GM12878 (cell line): ENCODE results near the gene KCNMB2. TPM values are rescaled to one million over a fixed set of nuclear protein-coding genes. Genes with fewer than 3 reads are reported as not detected.

Source experiments
- ATAC-seq: fragments of 200-7000 bp; cut with Tn5 transposase; 3 replicates; pipeline ENCODE4 v1.9.1; 2020; ENCODE audit warnings: mild to moderate bottlenecking, moderate library complexity
- BruUV-seq: library from RNA; stranded (reverse); fragments of 400-500 nt; replicated peaks from 2 replicates; lab custom pipeline; 2021; lab: Mats Ljungman, UMichigan
- CTCF ChIA-PET: fragments of 300-600 bp; sonication (Branson Sonifier 250); formaldehyde crosslinking; extraction: SDS; loops from one replicate; lab custom pipeline; 2021; ENCODE audit warnings: inconsistent platforms; lab: Yijun Ruan, JAX
- POLR2A ChIA-PET: fragments of 350-600 bp; formaldehyde crosslinking; extraction: SDS; loops from one replicate; lab custom pipeline; 2021; ENCODE audit warnings: inconsistent platforms; lab: Charles Lee
- RAD21 ChIA-PET: fragments of 300-600 bp; sonication (Branson Sonifier 250); formaldehyde crosslinking; loops from one replicate; lab custom pipeline; 2023; ENCODE audit warnings: antibody characterized with exemption; ENCODE audit not compliant: unreplicated experiment; lab: Charles Lee
- SMC1A ChIA-PET: fragments of 300-600 bp; sonication (Branson Sonifier 250); formaldehyde crosslinking; loops from one replicate; lab custom pipeline; 2023; ENCODE audit not compliant: unreplicated experiment, uncharacterized antibody; lab: Charles Lee
- DNase-seq: peaks from one replicate; pipeline ENCODE4 v3.0.0-alpha.2; 2011; ENCODE audit warnings: low read depth, low spot score
- FAIRE-seq: peaks from 3 replicates; lab custom pipeline; 2011; peaks lifted over from hg19 to GRCh38; lab: Jason Lieb, UNC
- H2AFZ ChIP-seq: 2 replicates; pipeline ENCODE4 v1.6.0; 2011; ENCODE audit warnings: low read depth, low read length, control low read depth; ENCODE audit not compliant: control insufficient read depth
- H3K27ac ChIP-seq: 2 replicates; pipeline ENCODE4 v1.5.1; 2011; ENCODE audit warnings: control low read depth; ENCODE audit not compliant: control insufficient read depth, insufficient read depth
- H3K27me3 ChIP-seq, 2 experiments: replicated peaks in 1 of 2; 2 replicates each; pipeline versions ENCODE4 v1.6.0 to v1.6.1; 2011; ENCODE audit warnings: low read length in 1 of 2; ENCODE audit not compliant: control insufficient read depth in 2 of 2, insufficient read depth in 2 of 2
- H3K36me3 ChIP-seq, 2 experiments: 2 replicates each; pipeline ENCODE4 v1.5.1; 2011; ENCODE audit warnings: low read length in 1 of 2; ENCODE audit not compliant: control insufficient read depth in 2 of 2, insufficient read depth in 2 of 2
- H3K4me1 ChIP-seq: 2 replicates; pipeline ENCODE4 v1.6.1; 2011; ENCODE audit warnings: mild to moderate bottlenecking, low read length, moderate library complexity, mixed read lengths; ENCODE audit not compliant: control insufficient read depth, insufficient read depth
- H3K4me2 ChIP-seq: 2 replicates; pipeline ENCODE4 v1.6.0; 2011; ENCODE audit warnings: control low read depth; ENCODE audit not compliant: control insufficient read depth, insufficient read depth
- H3K4me3 ChIP-seq: fragments of 200-600 bp; sonication (generic); 2 replicates; pipeline ENCODE4 v1.5.1; 2016
- H3K79me2 ChIP-seq: 2 replicates; pipeline ENCODE4 v1.6.0; 2011; ENCODE audit warnings: low read length; ENCODE audit not compliant: control insufficient read depth, insufficient read depth
- H3K9ac ChIP-seq: 2 replicates; pipeline ENCODE4 v1.8.0; 2011; ENCODE audit warnings: low read length, control low read depth, mixed read lengths; ENCODE audit not compliant: control insufficient read depth, insufficient read depth
- H3K9me3 ChIP-seq: replicated peaks from 3 replicates; pipeline ENCODE4 v1.5.1; 2011; ENCODE audit warnings: mild to moderate bottlenecking, low read length; ENCODE audit not compliant: control insufficient read depth, insufficient read depth
- H4K20me1 ChIP-seq: 2 replicates; pipeline ENCODE4 v1.6.0; 2011; ENCODE audit not compliant: control insufficient read depth, insufficient read depth
- BACH1 ChIP-seq: fragments of 450-650 bp; IDR thresholded peaks from 2 replicates; pipeline ENCODE4 v1.6.1; 2017; ENCODE audit warnings: mild to moderate bottlenecking, borderline replicate concordance
- IKZF1 ChIP-seq: fragments of 450-650 bp; conservative IDR thresholded peaks from 2 replicates; pipeline ENCODE4 v1.6.1; 2017; ENCODE audit warnings: antibody characterized with exemption, mild to moderate bottlenecking
- JUND ChIP-seq: IDR thresholded peaks from 2 replicates; pipeline ENCODE4 v1.6.1; 2012; ENCODE audit warnings: low read depth, mild to moderate bottlenecking, low read length, improper control_type of control experiment, moderate library complexity
- POLR2AphosphoS5 ChIP-seq: IDR thresholded peaks from 2 replicates; pipeline ENCODE4 v1.6.1; 2011; ENCODE audit warnings: mild to moderate bottlenecking, low read length, inconsistent platforms
- SIN3A ChIP-seq: IDR thresholded peaks from 2 replicates; pipeline ENCODE4 v1.6.1; 2012; ENCODE audit warnings: low read depth, low read length, improper control_type of control experiment
- SP1 ChIP-seq: IDR thresholded peaks from one replicate; pipeline ENCODE4 v1.6.1; 2011; ENCODE audit warnings: low read depth, low read length
- SRF ChIP-seq, 2 experiments: IDR thresholded peaks; 2 replicates each; pipeline ENCODE4 v1.6.1; 2011; ENCODE audit warnings: low read depth in 2 of 2, low read length in 2 of 2, mild to moderate bottlenecking in 1 of 2, moderate library complexity in 1 of 2
- TCF12 ChIP-seq: IDR thresholded peaks from 2 replicates; pipeline ENCODE4 v1.6.1; 2011; ENCODE audit warnings: low read depth, mild to moderate bottlenecking, low read length
- ZNF24 ChIP-seq: fragments of 450-650 bp; IDR thresholded peaks from 2 replicates; pipeline ENCODE4 v1.6.1; 2017; ENCODE audit warnings: antibody characterized with exemption, mild to moderate bottlenecking
- WGBS: methylation state at CpG from one replicate; pipeline ENCODE4 v1.1.6; 2016; ENCODE audit warnings: low lambda C conversion rate; ENCODE audit not compliant: insufficient replicate concordance, insufficient coverage; ENCODE audit errors: missing lambda C conversion rate; 5-methylcytosine and 5-hydroxymethylcytosine counted together
- in situ Hi-C: fragments of 300-500 bp; cut with MboI; formaldehyde crosslinking; loops from 9 replicates; pipeline ENCODE4 v1.14.3; 2018; ENCODE audit warnings: mixed read lengths
- intact Hi-C: fragments of 100-400 bp; cut with micrococcal nuclease; formaldehyde crosslinking; loops from one replicate; pipeline ENCODE4 v1.14.2; 2022; ENCODE audit not compliant: unreplicated experiment
- polyA plus RNA-seq, 11 experiments: library from polyadenylated mRNA; depleted of rRNA in 4 of 11; unstranded in 6 of 11; stranded (reverse) in 5 of 11; fragments of >200 nt; fragmentation: Nextera tagmentation in 4 of 11; fragmentation: Illumina TruSeq in 1 of 11; extraction: Ambion mirVana in 4 of 11; extraction: Trizol in 1 of 11; gene quantifications; 1 replicate in 1 of 11; 2 replicates in 10 of 11; pipeline versions ENCODE4 v1.2.1 to v1.2.3, GENCODE V29; 2011 to 2016; ENCODE audit warnings: inconsistent platforms in 2 of 11, missing spikeins in 2 of 11, low read depth in 1 of 11
- total RNA-seq, 4 experiments: library from RNA; depleted of rRNA in 3 of 4; stranded (reverse); fragments of >200 nt in 3 of 4; fragmentation: Illumina TruSeq in 1 of 4; extraction: Trizol in 1 of 4; gene quantifications; 2 replicates each; pipeline versions ENCODE4 v1.2.1 to v1.2.3, GENCODE V29; 2013 to 2021
- TF ChIP-seq, protein P1 (sequence below): fragments of 450-650 bp; IDR thresholded peaks from 2 replicates; pipeline ENCODE4 v1.6.1; 2014; ENCODE audit warnings: mild to moderate bottlenecking
- TF ChIP-seq, protein P2 (sequence below): IDR thresholded peaks from 2 replicates; pipeline ENCODE4 v1.6.1; 2012; ENCODE audit warnings: low read depth, low read length, improper control_type of control experiment
- TF ChIP-seq, protein P3 (sequence below): IDR thresholded peaks from 2 replicates; pipeline ENCODE4 v1.6.1; 2012; ENCODE audit warnings: low read depth, low read length, improper control_type of control experiment

Gene KCNMB2
- total and polyA plus RNA-seq, 10 of the 15 experiments (the other 5 are each of a cell fraction or from before 2014, with no cell fraction given) = 0.22 to 18.8 (median 11.0) TPM

DNA sequence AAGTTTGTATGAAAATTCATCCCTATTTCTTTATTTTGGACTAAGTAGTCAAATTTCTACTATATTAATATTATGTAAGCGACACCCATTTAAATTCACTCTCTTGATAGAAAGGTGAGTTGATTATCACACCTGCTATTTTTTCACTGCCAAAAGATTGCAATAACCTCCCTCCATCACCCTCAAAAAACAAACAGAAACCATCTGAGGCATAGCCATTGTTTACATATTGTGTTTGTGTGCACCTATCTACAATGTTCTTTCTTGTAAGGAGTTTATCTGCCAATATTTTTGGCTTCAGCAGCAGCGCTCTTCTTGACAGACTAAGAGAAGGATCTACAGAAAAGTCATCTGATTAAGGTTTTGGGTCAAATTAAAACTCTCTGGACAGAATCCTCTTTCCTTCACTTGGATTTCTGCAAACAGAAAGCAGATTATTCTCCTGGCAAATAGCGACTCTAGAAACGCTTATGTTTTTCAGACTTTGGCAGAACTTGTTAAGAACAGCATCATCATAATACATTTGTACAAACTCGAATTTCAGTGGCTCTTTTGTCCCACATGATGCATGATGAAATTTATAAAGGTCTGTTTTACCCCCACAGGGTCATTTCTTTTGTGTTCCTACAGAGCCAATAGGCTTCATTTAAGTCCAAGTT lies 48.6 kb downstream of the KCNMB2 start (continued):
- no peak for TF ChIP-seq ZNF24

DNA sequence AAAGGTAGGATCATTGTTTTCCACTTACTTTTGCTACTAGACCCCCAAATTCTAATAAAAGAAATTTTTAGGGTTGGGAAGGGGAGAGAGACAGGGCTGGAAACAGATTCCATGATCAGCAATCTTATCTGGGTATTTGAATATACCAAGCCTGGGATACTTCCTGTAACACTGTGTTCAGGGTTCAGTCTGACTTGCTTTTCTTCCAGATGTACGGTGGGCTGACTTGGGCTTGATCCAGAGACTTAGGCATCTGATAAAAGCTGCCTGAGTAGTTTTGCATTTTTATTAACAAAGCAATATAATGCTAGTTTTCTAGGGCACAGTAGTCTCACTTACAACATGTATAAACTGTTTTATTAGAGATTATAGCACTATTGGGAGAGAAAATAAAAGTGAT lies 49.2 kb downstream of the KCNMB2 start:
- RAD21 ChIA-PET = interaction anchor here (0.7 kb wide), 1 partner anchor 72 kb away, joined by 3 read pairs; no protein-coding TSS in a partner anchor
- no peak for DNase-seq
- POLR2A ChIA-PET = no interaction called here

DNA sequence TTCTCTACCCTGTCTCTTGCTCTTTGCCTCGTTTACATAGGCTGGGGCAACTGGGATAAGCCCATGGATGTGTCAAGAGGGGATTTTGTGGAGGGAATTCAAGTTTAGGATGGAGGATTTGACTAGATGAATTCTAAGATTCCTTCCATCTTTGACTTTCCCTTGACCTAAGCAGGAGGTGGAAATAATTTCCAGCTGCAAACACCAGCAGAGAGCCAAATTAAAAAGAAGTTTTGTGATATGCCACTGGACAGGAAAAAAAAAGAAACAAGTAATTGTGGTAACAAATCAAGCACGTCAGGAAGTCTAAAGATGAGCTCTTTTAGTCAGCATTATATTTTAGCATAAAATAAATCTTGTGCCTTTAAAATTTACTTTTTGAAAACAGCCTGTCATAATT lies 49.8 kb downstream of the KCNMB2 start:
- Histone ChIP-seq H3K79me2 (no peaks in the 10 kb centered on the region; the same call in 1 of the 2 replicates), H3K4me1 (peaks cover 3% of the 10 kb centered on the region; the same call in 1 of the 2 replicates), H3K4me2 (peak overlapping the region; percentile 42; the same call in 1 of the 2 replicates), H3K36me3 (no peaks in the 10 kb centered on the region), H4K20me1 (no peaks in the 10 kb centered on the region), H3K4me3 (no peak overlapping the region), H3K27me3 (no peaks in the 10 kb centered on the region), H2AFZ (peak overlapping the region; percentile 34), H3K9me3 (peaks cover 5% of the 10 kb centered on the region), H3K9ac (no peak overlapping the region), H3K27ac (0 out of 2 replicates have a peak overlapping the region, but pooled peaks have one; percentile 4)
- ChIA-PET POLR2A (interaction anchor here (0.7 kb wide), 2 partner anchors 10 to 20 kb away, joined by 5 to 6 read pairs; no protein-coding TSS in a partner anchor), CTCF (no interaction called here), RAD21 (interaction anchor here (0.7 kb wide), 1 partner anchor 71 kb away, joined by 3 read pairs; no protein-coding TSS in a partner anchor), SMC1A (interaction anchor here (0.6 kb wide), 1 partner anchor 105 kb away, joined by 3 read pairs; no protein-coding TSS in a partner anchor)
- intact Hi-C loops = no loop called here
- BruUV-seq = no TSS peak
- ATAC-seq = no peak
- in situ Hi-C loops = no loop called here
- DNase-seq = no peak
- 0% methylated on average over 2 of the region's 2 CpGs for WGBS
- no peak for FAIRE-seq
- TF ChIP-seq, protein P1, sequence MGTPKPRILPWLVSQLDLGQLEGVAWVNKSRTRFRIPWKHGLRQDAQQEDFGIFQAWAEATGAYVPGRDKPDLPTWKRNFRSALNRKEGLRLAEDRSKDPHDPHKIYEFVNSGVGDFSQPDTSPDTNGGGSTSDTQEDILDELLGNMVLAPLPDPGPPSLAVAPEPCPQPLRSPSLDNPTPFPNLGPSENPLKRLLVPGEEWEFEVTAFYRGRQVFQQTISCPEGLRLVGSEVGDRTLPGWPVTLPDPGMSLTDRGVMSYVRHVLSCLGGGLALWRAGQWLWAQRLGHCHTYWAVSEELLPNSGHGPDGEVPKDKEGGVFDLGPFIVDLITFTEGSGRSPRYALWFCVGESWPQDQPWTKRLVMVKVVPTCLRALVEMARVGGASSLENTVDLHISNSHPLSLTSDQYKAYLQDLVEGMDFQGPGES = no peak
- TF ChIP-seq POLR2AphosphoS5 (no peak), IKZF1 (no peak), SIN3A (no peak), SRF (IDR thresholded peaks at IDR 0.05; ENCODE audit: low read depth in 2 of 2, low read length in 2 of 2) (no peak), TCF12 (no peak), BACH1 (no peak)
- TF ChIP-seq, protein P2, sequence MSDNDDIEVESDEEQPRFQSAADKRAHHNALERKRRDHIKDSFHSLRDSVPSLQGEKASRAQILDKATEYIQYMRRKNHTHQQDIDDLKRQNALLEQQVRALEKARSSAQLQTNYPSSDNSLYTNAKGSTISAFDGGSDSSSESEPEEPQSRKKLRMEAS = no peak
- TF ChIP-seq, protein P3, sequence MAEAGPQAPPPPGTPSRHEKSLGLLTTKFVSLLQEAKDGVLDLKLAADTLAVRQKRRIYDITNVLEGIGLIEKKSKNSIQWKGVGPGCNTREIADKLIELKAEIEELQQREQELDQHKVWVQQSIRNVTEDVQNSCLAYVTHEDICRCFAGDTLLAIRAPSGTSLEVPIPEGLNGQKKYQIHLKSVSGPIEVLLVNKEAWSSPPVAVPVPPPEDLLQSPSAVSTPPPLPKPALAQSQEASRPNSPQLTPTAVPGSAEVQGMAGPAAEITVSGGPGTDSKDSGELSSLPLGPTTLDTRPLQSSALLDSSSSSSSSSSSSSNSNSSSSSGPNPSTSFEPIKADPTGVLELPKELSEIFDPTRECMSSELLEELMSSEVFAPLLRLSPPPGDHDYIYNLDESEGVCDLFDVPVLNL = no peak

More for the DNA sequence above, 49.2 kb downstream of the KCNMB2 start:
- in situ Hi-C loops = no loop called here
- no peak for FAIRE-seq
- Histone ChIP-seq H3K4me3 (no peak overlapping the region), H2AFZ (peak overlapping the region; percentile 41), H3K27ac (peak overlapping the region; percentile 4; the same call in 1 of the 2 replicates), H4K20me1 (no peaks in the 10 kb centered on the region), H3K4me2 (peak overlapping the region; percentile 42; the same call in 1 of the 2 replicates), H3K4me1 (peaks cover 3% of the 10 kb centered on the region; the same call in 1 of the 2 replicates), H3K9me3 (peaks cover 5% of the 10 kb centered on the region), H3K9ac (no peak overlapping the region), H3K79me2 (no peaks in the 10 kb centered on the region; the same call in 1 of the 2 replicates), H3K36me3 (no peaks in the 10 kb centered on the region), H3K27me3 (no peaks in the 10 kb centered on the region)
- SMC1A ChIA-PET = interaction anchor here (0.6 kb wide), 1 partner anchor 104 kb away, joined by 3 read pairs; no protein-coding TSS in a partner anchor
- no TSS peak for BruUV-seq
- no peak for TF ChIP-seq SP1
- no peak for TF ChIP-seq JUND
- intact Hi-C loops = no loop called here
- WGBS = 5% methylated on average over 1 of the region's 1 CpG
- ATAC-seq = no peak
- CTCF ChIA-PET = no interaction called here
